GM12878 (cell line): ENCODE measurements around the gene UBE2D4. TPM values are rescaled to one million over a fixed set of nuclear protein-coding genes. Genes with fewer than 3 reads are reported as not detected.

Experiments
- ATAC-seq: fragments of 200-7000 bp; cut with Tn5 transposase; 3 replicates; pipeline ENCODE4 v1.9.1; 2020; ENCODE audit warnings: mild to moderate bottlenecking, moderate library complexity
- BruUV-seq: library from RNA; stranded (reverse); fragments of 400-500 nt; replicated peaks from 2 replicates; lab custom pipeline; 2021; lab: Mats Ljungman, UMichigan
- CTCF ChIA-PET: fragments of 300-600 bp; sonication (Branson Sonifier 250); formaldehyde crosslinking; extraction: SDS; loops from one replicate; lab custom pipeline; 2021; ENCODE audit warnings: inconsistent platforms; lab: Yijun Ruan, JAX
- POLR2A ChIA-PET: fragments of 350-600 bp; formaldehyde crosslinking; extraction: SDS; loops from one replicate; lab custom pipeline; 2021; ENCODE audit warnings: inconsistent platforms; lab: Charles Lee
- RAD21 ChIA-PET: fragments of 300-600 bp; sonication (Branson Sonifier 250); formaldehyde crosslinking; loops from one replicate; lab custom pipeline; 2023; ENCODE audit warnings: antibody characterized with exemption; ENCODE audit not compliant: unreplicated experiment; lab: Charles Lee
- SMC1A ChIA-PET: fragments of 300-600 bp; sonication (Branson Sonifier 250); formaldehyde crosslinking; loops from one replicate; lab custom pipeline; 2023; ENCODE audit not compliant: unreplicated experiment, uncharacterized antibody; lab: Charles Lee
- DNase-seq: peaks from one replicate; pipeline ENCODE4 v3.0.0-alpha.2; 2011; ENCODE audit warnings: low read depth, low spot score
- FAIRE-seq: peaks from 3 replicates; lab custom pipeline; 2011; peaks lifted over from hg19 to GRCh38; lab: Jason Lieb, UNC
- H2AFZ ChIP-seq: 2 replicates; pipeline ENCODE4 v1.6.0; 2011; ENCODE audit warnings: low read depth, low read length, control low read depth; ENCODE audit not compliant: control insufficient read depth
- H3K27ac ChIP-seq: 2 replicates; pipeline ENCODE4 v1.5.1; 2011; ENCODE audit warnings: control low read depth; ENCODE audit not compliant: control insufficient read depth, insufficient read depth
- H3K27me3 ChIP-seq, 2 experiments: replicated peaks in 1 of 2; 2 replicates each; pipeline versions ENCODE4 v1.6.0 to v1.6.1; 2011; ENCODE audit warnings: low read length in 1 of 2; ENCODE audit not compliant: control insufficient read depth in 2 of 2, insufficient read depth in 2 of 2
- H3K36me3 ChIP-seq, 2 experiments: 2 replicates each; pipeline ENCODE4 v1.5.1; 2011; ENCODE audit warnings: low read length in 1 of 2; ENCODE audit not compliant: control insufficient read depth in 2 of 2, insufficient read depth in 2 of 2
- H3K4me1 ChIP-seq: 2 replicates; pipeline ENCODE4 v1.6.1; 2011; ENCODE audit warnings: mild to moderate bottlenecking, low read length, moderate library complexity, mixed read lengths; ENCODE audit not compliant: control insufficient read depth, insufficient read depth
- H3K4me2 ChIP-seq: 2 replicates; pipeline ENCODE4 v1.6.0; 2011; ENCODE audit warnings: control low read depth; ENCODE audit not compliant: control insufficient read depth, insufficient read depth
- H3K4me3 ChIP-seq: fragments of 200-600 bp; sonication (generic); 2 replicates; pipeline ENCODE4 v1.5.1; 2016
- H3K79me2 ChIP-seq: 2 replicates; pipeline ENCODE4 v1.6.0; 2011; ENCODE audit warnings: low read length; ENCODE audit not compliant: control insufficient read depth, insufficient read depth
- H3K9ac ChIP-seq: 2 replicates; pipeline ENCODE4 v1.8.0; 2011; ENCODE audit warnings: low read length, control low read depth, mixed read lengths; ENCODE audit not compliant: control insufficient read depth, insufficient read depth
- H3K9me3 ChIP-seq: replicated peaks from 3 replicates; pipeline ENCODE4 v1.5.1; 2011; ENCODE audit warnings: mild to moderate bottlenecking, low read length; ENCODE audit not compliant: control insufficient read depth, insufficient read depth
- H4K20me1 ChIP-seq: 2 replicates; pipeline ENCODE4 v1.6.0; 2011; ENCODE audit not compliant: control insufficient read depth, insufficient read depth
- BMI1 ChIP-seq: fragments of 450-650 bp; IDR thresholded peaks from 2 replicates; pipeline ENCODE4 v1.6.1; 2016; ENCODE audit warnings: mild to moderate bottlenecking, moderate library complexity, borderline replicate concordance
- EED ChIP-seq: sonication (generic); IDR thresholded peaks from 2 replicates; pipeline ENCODE4 v1.6.1; 2016; ENCODE audit warnings: antibody characterized with exemption, low read depth
- KAT2A ChIP-seq: conservative IDR thresholded peaks from 2 replicates; pipeline ENCODE4 v1.6.1; 2011; ENCODE audit warnings: low read depth, low read length; ENCODE audit not compliant: control insufficient read depth
- SMARCA5 ChIP-seq: fragments of 450-650 bp; IDR thresholded peaks from 2 replicates; pipeline ENCODE4 v1.6.1; 2017; ENCODE audit warnings: mild to moderate bottlenecking
- ZNF207 ChIP-seq: fragments of 450-650 bp; IDR thresholded peaks from 2 replicates; pipeline ENCODE4 v1.6.1; 2014; ENCODE audit warnings: antibody characterized with exemption, mild to moderate bottlenecking, borderline replicate concordance
- WGBS: methylation state at CpG from one replicate; pipeline ENCODE4 v1.1.6; 2016; ENCODE audit warnings: low lambda C conversion rate; ENCODE audit not compliant: insufficient replicate concordance, insufficient coverage; ENCODE audit errors: missing lambda C conversion rate; 5-methylcytosine and 5-hydroxymethylcytosine counted together
- in situ Hi-C: fragments of 300-500 bp; cut with MboI; formaldehyde crosslinking; loops from 9 replicates; pipeline ENCODE4 v1.14.3; 2018; ENCODE audit warnings: mixed read lengths
- intact Hi-C: fragments of 100-400 bp; cut with micrococcal nuclease; formaldehyde crosslinking; loops from one replicate; pipeline ENCODE4 v1.14.2; 2022; ENCODE audit not compliant: unreplicated experiment
- polyA plus RNA-seq, 11 experiments: library from polyadenylated mRNA; depleted of rRNA in 4 of 11; unstranded in 6 of 11; stranded (reverse) in 5 of 11; fragments of >200 nt; fragmentation: Nextera tagmentation in 4 of 11; fragmentation: Illumina TruSeq in 1 of 11; extraction: Ambion mirVana in 4 of 11; extraction: Trizol in 1 of 11; gene quantifications; 1 replicate in 1 of 11; 2 replicates in 10 of 11; pipeline versions ENCODE4 v1.2.1 to v1.2.3, GENCODE V29; 2011 to 2016; ENCODE audit warnings: inconsistent platforms in 2 of 11, missing spikeins in 2 of 11, low read depth in 1 of 11
- total RNA-seq, 4 experiments: library from RNA; depleted of rRNA in 3 of 4; stranded (reverse); fragments of >200 nt in 3 of 4; fragmentation: Illumina TruSeq in 1 of 4; extraction: Trizol in 1 of 4; gene quantifications; 2 replicates each; pipeline versions ENCODE4 v1.2.1 to v1.2.3, GENCODE V29; 2013 to 2021
- TF ChIP-seq, protein P1 (sequence below): fragments of 450-650 bp; IDR thresholded peaks from 2 replicates; pipeline ENCODE4 v1.6.1; 2014; ENCODE audit warnings: mild to moderate bottlenecking

UBE2D4 gene
- total and polyA plus RNA-seq, 10 of the 15 experiments (the other 5 are each of a cell fraction or from before 2014, with no cell fraction given), result 3.5 to 16.6 (median 10.3) TPM

DNA sequence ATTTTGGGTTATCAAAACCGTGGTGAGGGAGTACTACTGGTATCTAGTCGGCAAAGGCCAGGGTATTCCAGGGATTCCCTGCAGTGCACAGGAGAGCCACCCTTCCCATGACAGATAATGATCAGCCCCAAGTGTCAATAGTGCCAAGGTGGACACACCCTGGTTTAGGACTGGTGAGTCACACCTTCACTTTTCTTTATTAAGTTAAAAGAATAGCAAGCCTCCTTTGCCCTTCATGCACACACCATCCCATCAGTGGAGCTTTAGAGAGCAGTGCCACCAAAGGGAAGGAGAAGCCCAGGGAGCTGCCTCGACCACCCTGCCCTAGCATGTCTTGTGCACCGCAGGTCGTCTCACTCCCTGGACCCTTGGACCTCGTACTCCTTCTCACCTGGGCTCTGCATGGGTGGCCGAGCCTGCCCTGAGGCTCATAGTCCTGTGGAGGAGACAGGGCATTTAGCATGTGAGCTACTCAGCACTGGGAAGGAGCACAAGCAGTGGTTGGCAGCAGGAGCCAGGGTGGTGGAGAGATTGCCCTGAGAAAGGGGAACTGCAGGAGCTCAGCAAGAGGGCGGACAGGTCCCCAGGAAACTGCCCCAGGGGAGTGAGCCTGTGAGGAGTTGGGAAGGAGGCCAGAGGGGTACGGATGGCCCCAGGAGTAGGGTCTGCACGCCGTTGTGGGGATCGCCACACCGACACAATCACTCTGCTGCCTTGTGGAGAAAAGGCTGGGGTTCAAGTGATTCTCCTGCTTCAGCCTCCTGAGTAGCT is 17.4 kb downstream of the UBE2D4 start:
- ChIA-PET SMC1A (interaction anchor here (0.6 to 0.7 kb wide), 2 partner anchors 16 to 33 kb away, joined by 3 read pairs; no protein-coding TSS in a partner anchor), POLR2A (interaction anchor here (0.5 kb wide), 1 partner anchor 59 kb away, joined by 3 read pairs; no protein-coding TSS in a partner anchor), CTCF (interaction anchor here (0.7 to 2.7 kb wide), 3 partner anchors 11 to 337 kb away, joined by 3 to 9 read pairs (median 3); no protein-coding TSS in a partner anchor), RAD21 (no interaction called here)
- no peak overlapping the region for H2AFZ ChIP-seq
- no peak for FAIRE-seq
- ATAC-seq, result no peak
- H3K9me3 ChIP-seq, result no peaks in the 10 kb centered on the region
- in situ Hi-C loops (no loop called here), intact Hi-C loops (no loop called here)
- no TSS peak for BruUV-seq
- DNase-seq, result no peak
- no peaks in the 10 kb centered on the region for H3K27me3 ChIP-seq
- TF ChIP-seq KAT2A, result no peak
- no peak for TF ChIP-seq SMARCA5
- no peak for TF ChIP-seq ZNF207
- TF ChIP-seq BMI1, result no peak
- TF ChIP-seq EED, result no peak
- TF ChIP-seq, protein P1, sequence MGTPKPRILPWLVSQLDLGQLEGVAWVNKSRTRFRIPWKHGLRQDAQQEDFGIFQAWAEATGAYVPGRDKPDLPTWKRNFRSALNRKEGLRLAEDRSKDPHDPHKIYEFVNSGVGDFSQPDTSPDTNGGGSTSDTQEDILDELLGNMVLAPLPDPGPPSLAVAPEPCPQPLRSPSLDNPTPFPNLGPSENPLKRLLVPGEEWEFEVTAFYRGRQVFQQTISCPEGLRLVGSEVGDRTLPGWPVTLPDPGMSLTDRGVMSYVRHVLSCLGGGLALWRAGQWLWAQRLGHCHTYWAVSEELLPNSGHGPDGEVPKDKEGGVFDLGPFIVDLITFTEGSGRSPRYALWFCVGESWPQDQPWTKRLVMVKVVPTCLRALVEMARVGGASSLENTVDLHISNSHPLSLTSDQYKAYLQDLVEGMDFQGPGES, result no peak
- H3K4me2 ChIP-seq, result no peak overlapping the region
- no peaks in the 10 kb centered on the region for H4K20me1 ChIP-seq
- WGBS, result 81% methylated on average over 13 of the region's 13 CpGs
- H3K9ac ChIP-seq, result no peak overlapping the region
- no peaks in the 10 kb centered on the region for H3K4me1 ChIP-seq
- H3K4me3 ChIP-seq, result no peak overlapping the region
- H3K79me2 ChIP-seq, result no peaks in the 10 kb centered on the region
- H3K27ac ChIP-seq, result no peak overlapping the region
- no peaks in the 10 kb centered on the region; a peak in 1 of 4 replicates for H3K36me3 ChIP-seq
